ENCODE data around the gene BHLHE40.

- TF ChIP-seq EZH2 (IDR thresholded peaks at IDR 0.05) = no peak
- no peak for TF ChIP-seq CTCF (IDR thresholded peaks at IDR 0.05 in 2 of 3, conservative IDR thresholded peaks at IDR 0.05 in 1 of 3; ENCODE audit: borderline replicate concordance in 1 of 3, insufficient read depth in 1 of 3, low read depth in 2 of 3, low read length in 2 of 3)
- TF ChIP-seq POLR2AphosphoS5 (IDR thresholded peaks at IDR 0.05; ENCODE audit: low read depth, low read length) = no peak
- TF ChIP-seq POLR2A (IDR thresholded peaks at IDR 0.05; ENCODE audit: borderline replicate concordance, extremely low read depth, insufficient read depth, insufficient read length) = no peak
- no peak for TF ChIP-seq YY1 (IDR thresholded peaks at IDR 0.05; ENCODE audit: extremely low read depth, insufficient replicate concordance, low read depth, low read length)
- TF ChIP-seq FOSL1 (IDR thresholded peaks at IDR 0.05; ENCODE audit: low read depth) = no peak
- TF ChIP-seq, protein P1, sequence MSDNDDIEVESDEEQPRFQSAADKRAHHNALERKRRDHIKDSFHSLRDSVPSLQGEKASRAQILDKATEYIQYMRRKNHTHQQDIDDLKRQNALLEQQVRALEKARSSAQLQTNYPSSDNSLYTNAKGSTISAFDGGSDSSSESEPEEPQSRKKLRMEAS (IDR thresholded peaks at IDR 0.05) = no peak
- TF ChIP-seq SIN3A (IDR thresholded peaks at IDR 0.05; ENCODE audit: low read depth) = no peak
- TF ChIP-seq EGR1 (IDR thresholded peaks at IDR 0.05; ENCODE audit: low read depth) = no peak
- no peak for TF ChIP-seq JUND (IDR thresholded peaks at IDR 0.05)
- TF ChIP-seq, protein P2, sequence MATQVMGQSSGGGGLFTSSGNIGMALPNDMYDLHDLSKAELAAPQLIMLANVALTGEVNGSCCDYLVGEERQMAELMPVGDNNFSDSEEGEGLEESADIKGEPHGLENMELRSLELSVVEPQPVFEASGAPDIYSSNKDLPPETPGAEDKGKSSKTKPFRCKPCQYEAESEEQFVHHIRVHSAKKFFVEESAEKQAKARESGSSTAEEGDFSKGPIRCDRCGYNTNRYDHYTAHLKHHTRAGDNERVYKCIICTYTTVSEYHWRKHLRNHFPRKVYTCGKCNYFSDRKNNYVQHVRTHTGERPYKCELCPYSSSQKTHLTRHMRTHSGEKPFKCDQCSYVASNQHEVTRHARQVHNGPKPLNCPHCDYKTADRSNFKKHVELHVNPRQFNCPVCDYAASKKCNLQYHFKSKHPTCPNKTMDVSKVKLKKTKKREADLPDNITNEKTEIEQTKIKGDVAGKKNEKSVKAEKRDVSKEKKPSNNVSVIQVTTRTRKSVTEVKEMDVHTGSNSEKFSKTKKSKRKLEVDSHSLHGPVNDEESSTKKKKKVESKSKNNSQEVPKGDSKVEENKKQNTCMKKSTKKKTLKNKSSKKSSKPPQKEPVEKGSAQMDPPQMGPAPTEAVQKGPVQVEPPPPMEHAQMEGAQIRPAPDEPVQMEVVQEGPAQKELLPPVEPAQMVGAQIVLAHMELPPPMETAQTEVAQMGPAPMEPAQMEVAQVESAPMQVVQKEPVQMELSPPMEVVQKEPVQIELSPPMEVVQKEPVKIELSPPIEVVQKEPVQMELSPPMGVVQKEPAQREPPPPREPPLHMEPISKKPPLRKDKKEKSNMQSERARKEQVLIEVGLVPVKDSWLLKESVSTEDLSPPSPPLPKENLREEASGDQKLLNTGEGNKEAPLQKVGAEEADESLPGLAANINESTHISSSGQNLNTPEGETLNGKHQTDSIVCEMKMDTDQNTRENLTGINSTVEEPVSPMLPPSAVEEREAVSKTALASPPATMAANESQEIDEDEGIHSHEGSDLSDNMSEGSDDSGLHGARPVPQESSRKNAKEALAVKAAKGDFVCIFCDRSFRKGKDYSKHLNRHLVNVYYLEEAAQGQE (IDR thresholded peaks at IDR 0.05; ENCODE audit: low read depth) = no peak
Observed at GRCh38 chr3:4992118-4992517, 12.9 kb downstream of the BHLHE40 start.

Measured in HCT116 (cell line).